Measurements from ENCODE around the gene RASGRF1. TPM values are rescaled to one million over a fixed set of nuclear protein-coding genes. Genes with fewer than 3 reads are reported as not detected.

RASGRF1 gene
- total RNA-seq, 5 donors from 2014 or later (not counting 1 experiment from before 2014, with no cell fraction given) = 0.09 to 0.49 (median 0.22) TPM; not detected in 2

DNA sequence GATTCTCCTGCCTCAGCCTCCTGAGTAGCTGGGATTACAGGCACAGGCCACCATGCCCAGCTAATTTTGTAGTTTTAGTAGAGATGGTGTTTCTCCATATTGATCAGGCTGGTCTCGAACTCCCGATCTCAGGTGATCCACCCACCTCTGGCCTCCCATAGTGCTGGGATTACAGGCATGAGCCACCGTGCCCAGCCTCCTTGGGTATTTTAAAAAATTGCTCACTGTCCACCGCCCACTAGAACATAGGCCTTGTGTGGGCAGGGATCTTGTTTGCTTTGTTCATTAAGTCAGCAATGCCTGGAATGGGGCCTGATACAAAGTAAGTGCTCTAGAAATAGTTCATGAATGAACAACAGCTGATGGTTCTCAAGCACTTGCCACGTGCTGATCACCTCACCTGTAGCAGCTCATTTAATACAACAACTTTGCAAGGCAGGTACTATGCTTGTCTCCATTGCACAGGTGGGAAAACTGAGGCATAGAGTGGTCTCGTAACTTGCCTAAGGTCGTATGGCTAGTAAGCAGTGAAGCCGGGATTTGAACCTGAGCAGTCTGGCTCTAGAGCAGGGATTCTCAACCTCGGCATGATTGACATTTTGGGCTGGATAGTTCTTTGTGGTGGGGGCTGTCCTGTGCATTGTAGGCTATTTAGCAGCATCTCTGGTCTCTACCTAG is 133.0 kb downstream of the RASGRF1 start:
- no peak overlapping the region for H3K27ac Mint-ChIP-seq
- peaks cover 0 to 5% of the 10 kb centered on the region in 2 donors for H3K27me3 Mint-ChIP-seq
- H3K4me3 Mint-ChIP-seq = no peak overlapping the region

DNA sequence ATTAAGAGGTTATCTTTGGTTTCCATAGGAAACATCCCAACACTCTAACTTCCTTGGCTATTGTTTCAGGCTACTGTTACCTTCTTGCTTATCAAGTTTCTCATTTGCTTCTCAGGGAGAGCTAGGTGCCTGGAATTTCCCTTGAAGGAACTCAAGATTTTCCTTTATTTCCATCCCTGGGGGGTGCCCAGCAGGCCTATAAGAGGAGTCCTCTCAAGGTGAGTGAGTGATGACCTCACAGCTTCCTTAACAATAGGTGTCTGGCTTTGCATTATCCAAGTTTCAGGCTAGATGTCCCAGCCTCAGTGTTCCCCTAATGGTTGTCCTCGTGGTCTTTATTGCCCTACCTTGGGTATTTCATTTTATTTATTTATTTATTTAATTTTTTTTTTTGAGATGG is 133.6 kb downstream of the RASGRF1 start:
- DNase-seq (no peak), ATAC-seq (replicated peaks in 1 of 4) (no peak)
- ChIA-PET POLR2A (no interaction called here), CTCF (no interaction called here)
- Mint-ChIP-seq H3K4me3 (no peak overlapping the region), H3K27ac (no peak overlapping the region), H3K4me1 (peaks cover 0 to under 1% (median 0%) of the 10 kb centered on the region in 3 donors), H3K9me3 (no peaks in the 10 kb centered on the region), H3K36me3 (no peaks in the 10 kb centered on the region), H3K27me3 (peaks cover 0 to 5% of the 10 kb centered on the region in 2 donors)
- H3K27ac ChIP-seq (ENCODE audit: low read length) = no peak overlapping the region
- H3K36me3 ChIP-seq (ENCODE audit: control insufficient read depth in 2 of 2, extremely low read depth in 1 of 2, insufficient read depth in 1 of 2, low read length in 1 of 2) = no peaks in the 10 kb centered on the region
- WGBS (ENCODE audit: insufficient coverage) = no CpG with 5 or more reads among the region's 1 CpG
- H3K9me3 ChIP-seq = no peaks in the 10 kb centered on the region
- H3K4me3 ChIP-seq (ENCODE audit: control insufficient read depth in 1 of 2, extremely low read depth in 1 of 2, low read length in 1 of 2) = no peak overlapping the region
- H3K4me1 ChIP-seq (ENCODE audit: control insufficient read depth in 1 of 2, extremely low read depth in 1 of 2, insufficient read depth in 2 of 2, low read length in 2 of 2) = no peaks in the 10 kb centered on the region
- H3K27me3 ChIP-seq (replicated peaks in 1 of 2; ENCODE audit: control insufficient read depth in 2 of 2, extremely low read depth in 1 of 2, insufficient read depth in 2 of 2, low read length in 1 of 2) = peaks cover 0 to 11% of the 10 kb centered on the region in 2 experiments

More for the DNA sequence above, 133.0 kb downstream of the RASGRF1 start:
- Histone ChIP-seq H3K27me3 (replicated peaks in 1 of 2; ENCODE audit: control insufficient read depth in 2 of 2, extremely low read depth in 1 of 2, insufficient read depth in 2 of 2, low read length in 1 of 2) (peaks cover 0 to 11% of the 10 kb centered on the region in 2 experiments), H3K27ac (ENCODE audit: low read length) (no peak overlapping the region), H3K9me3 (no peaks in the 10 kb centered on the region), H3K4me1 (ENCODE audit: control insufficient read depth in 1 of 2, extremely low read depth in 1 of 2, insufficient read depth in 2 of 2, low read length in 2 of 2) (no peaks in the 10 kb centered on the region), H3K4me3 (ENCODE audit: control insufficient read depth in 1 of 2, extremely low read depth in 1 of 2, low read length in 1 of 2) (no peak overlapping the region), H3K36me3 (ENCODE audit: control insufficient read depth in 2 of 2, extremely low read depth in 1 of 2, insufficient read depth in 1 of 2, low read length in 1 of 2) (no peaks in the 10 kb centered on the region)
- H3K4me1 Mint-ChIP-seq = no peaks in the 10 kb centered on the region
- DNase-seq = no peak
- no peaks in the 10 kb centered on the region for H3K36me3 Mint-ChIP-seq
- CTCF ChIA-PET = no interaction called here
- H3K9me3 Mint-ChIP-seq = no peaks in the 10 kb centered on the region
- 88% methylated on average over 3 of the region's 9 CpGs for WGBS (ENCODE audit: insufficient coverage)
- POLR2A ChIA-PET = no interaction called here
- no peak for ATAC-seq (replicated peaks in 1 of 4)

DNA sequence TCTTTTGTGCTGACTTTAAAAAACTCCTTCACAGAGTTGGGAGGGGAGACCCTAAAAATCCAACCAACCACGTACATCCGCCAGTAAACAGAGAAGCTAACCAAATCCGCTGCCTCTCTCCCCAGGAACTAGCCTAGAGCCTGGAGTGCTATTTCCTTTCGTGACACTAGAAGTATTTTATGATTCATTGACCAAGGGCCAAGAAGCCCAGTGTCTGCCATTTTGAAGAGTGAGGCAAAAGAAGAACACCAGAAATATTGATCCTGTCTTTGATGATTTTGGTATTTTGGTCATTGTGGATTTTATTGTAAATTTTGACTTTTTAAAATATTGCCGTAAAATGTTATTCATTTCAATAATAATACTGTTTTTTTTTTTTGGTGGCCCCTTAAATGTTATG is 135.2 kb downstream of the RASGRF1 start:
- ChIA-PET POLR2A (no interaction called here), CTCF (no interaction called here)
- peaks cover 5 to 10% (median 10%) of the 10 kb centered on the region in 3 donors for H3K4me1 Mint-ChIP-seq

DNA sequence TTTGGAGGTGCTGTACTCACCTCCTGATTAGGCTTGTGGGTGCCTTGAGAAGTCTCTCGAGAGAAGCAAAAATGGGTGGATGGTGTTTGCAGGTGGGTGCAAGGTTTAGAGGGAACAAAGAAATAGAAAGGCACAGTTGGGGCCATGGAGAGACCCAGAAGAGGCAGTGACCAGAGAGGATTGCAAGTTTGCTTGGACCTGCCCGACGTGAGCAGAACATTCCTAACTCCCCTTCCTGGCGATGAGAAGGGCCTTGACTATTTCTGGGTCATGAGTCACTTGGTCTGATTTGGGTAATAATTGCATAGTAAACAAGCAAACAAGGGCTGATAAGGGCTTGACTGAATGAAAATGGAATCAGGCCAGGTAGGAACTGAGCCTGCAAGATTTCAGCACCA is 138.7 kb downstream of the RASGRF1 start:
- H3K4me3 ChIP-seq (ENCODE audit: control insufficient read depth in 1 of 2, extremely low read depth in 1 of 2, low read length in 1 of 2) = no peak overlapping the region
- no peak overlapping the region for H3K4me3 Mint-ChIP-seq

More for the DNA sequence above, 135.2 kb downstream of the RASGRF1 start:
- Mint-ChIP-seq H3K9me3 (no peaks in the 10 kb centered on the region), H3K27me3 (peaks cover 0 to 5% of the 10 kb centered on the region in 2 donors), H3K4me3 (no peak overlapping the region), H3K27ac (no peak overlapping the region), H3K36me3 (no peaks in the 10 kb centered on the region)
- no peaks in the 10 kb centered on the region for H3K36me3 ChIP-seq (ENCODE audit: control insufficient read depth in 2 of 2, extremely low read depth in 1 of 2, insufficient read depth in 1 of 2, low read length in 1 of 2)
- H3K27ac ChIP-seq (ENCODE audit: low read length) = no peak overlapping the region
- H3K27me3 ChIP-seq (replicated peaks in 1 of 2; ENCODE audit: control insufficient read depth in 2 of 2, extremely low read depth in 1 of 2, insufficient read depth in 2 of 2, low read length in 1 of 2) = peaks cover 0 to 7% of the 10 kb centered on the region in 2 experiments
- ATAC-seq (replicated peaks in 1 of 4) (no peak), DNase-seq (no peak)
- H3K4me1 ChIP-seq (ENCODE audit: control insufficient read depth in 1 of 2, extremely low read depth in 1 of 2, insufficient read depth in 2 of 2, low read length in 2 of 2) = peaks cover 0 to 7% of the 10 kb centered on the region in 2 experiments
- no peaks in the 10 kb centered on the region for H3K9me3 ChIP-seq
- no peak overlapping the region for H3K4me3 ChIP-seq (ENCODE audit: control insufficient read depth in 1 of 2, extremely low read depth in 1 of 2, low read length in 1 of 2)
- WGBS (ENCODE audit: insufficient coverage) = no CpG with 5 or more reads among the region's 5 CpGs

DNA sequence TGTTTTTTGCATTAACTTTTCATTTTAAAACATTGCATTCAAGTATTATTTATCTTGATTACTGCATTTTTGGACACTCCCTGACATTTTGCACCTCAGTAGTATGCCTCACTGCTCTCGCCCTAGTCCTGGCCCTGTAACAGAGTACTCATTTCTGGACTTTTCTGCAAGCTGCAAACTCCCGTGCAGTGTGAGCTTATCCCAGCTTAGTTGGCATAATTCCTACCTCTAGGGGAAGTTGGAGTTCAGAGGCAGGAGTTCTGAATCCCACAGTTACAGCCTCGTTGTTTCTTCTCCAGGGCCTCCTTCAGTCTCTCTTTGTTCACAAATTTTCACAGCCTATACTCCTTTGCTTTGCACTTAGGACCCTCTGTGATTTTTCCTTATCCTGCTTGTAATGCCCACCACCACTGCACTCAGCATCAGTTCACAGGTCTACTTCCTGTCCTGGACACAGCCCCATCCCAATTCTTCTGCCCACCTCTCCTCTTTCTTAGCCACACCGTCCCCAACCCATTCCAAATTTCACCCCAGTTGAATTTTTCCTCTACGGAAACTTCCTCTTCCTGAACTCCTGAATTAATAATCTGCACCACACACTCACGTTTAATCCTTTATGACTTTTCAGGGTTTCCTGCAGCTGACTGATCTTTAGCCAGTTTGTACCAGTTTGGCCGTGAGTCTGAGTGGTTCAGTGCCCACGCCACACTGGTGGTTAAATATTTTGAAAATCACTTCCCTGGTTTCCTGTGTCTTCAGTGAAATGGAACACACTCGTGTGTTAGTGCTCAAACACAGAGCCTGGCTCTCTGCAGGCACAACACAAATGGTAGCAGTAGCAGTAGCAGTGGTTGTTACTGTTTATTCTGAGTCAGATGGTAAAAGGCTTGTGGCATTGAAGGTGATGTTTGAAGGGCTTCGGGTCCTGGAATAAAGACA is 139.4 kb downstream of the RASGRF1 start:
- no peaks in the 10 kb centered on the region for H3K36me3 ChIP-seq (ENCODE audit: control insufficient read depth in 2 of 2, extremely low read depth in 1 of 2, insufficient read depth in 1 of 2, low read length in 1 of 2)
- POLR2A ChIA-PET = no interaction called here
- H3K36me3 Mint-ChIP-seq = no peaks in the 10 kb centered on the region
- no peak overlapping the region for H3K27ac ChIP-seq (ENCODE audit: low read length)
- 39% methylated on average over 9 of the region's 10 CpGs for WGBS (ENCODE audit: insufficient coverage)
- H3K4me3 Mint-ChIP-seq = no peak overlapping the region
- no peaks in the 10 kb centered on the region for H3K9me3 Mint-ChIP-seq
- CTCF ChIA-PET = no interaction called here
- H3K4me1 ChIP-seq (ENCODE audit: control insufficient read depth in 1 of 2, extremely low read depth in 1 of 2, insufficient read depth in 2 of 2, low read length in 2 of 2) = peaks cover 0 to 7% of the 10 kb centered on the region in 2 experiments
- no peak for ATAC-seq (replicated peaks in 1 of 4)
- no peak for DNase-seq
- peaks cover 0 to 4% of the 10 kb centered on the region in 2 experiments for H3K27me3 ChIP-seq (replicated peaks in 1 of 2; ENCODE audit: control insufficient read depth in 2 of 2, extremely low read depth in 1 of 2, insufficient read depth in 2 of 2, low read length in 1 of 2)
- H3K27ac Mint-ChIP-seq = peak overlapping the region; percentile 7 to 70
- H3K27me3 Mint-ChIP-seq = peaks cover 0 to 5% of the 10 kb centered on the region in 2 donors
- H3K4me3 ChIP-seq (ENCODE audit: control insufficient read depth in 1 of 2, extremely low read depth in 1 of 2, low read length in 1 of 2) = no peak overlapping the region
- peaks cover 5 to 10% (median 10%) of the 10 kb centered on the region in 3 donors for H3K4me1 Mint-ChIP-seq
- no peaks in the 10 kb centered on the region for H3K9me3 ChIP-seq

More for the DNA sequence above, 138.7 kb downstream of the RASGRF1 start:
- ChIA-PET CTCF (no interaction called here), POLR2A (no interaction called here)
- Histone ChIP-seq H3K27me3 (replicated peaks in 1 of 2; ENCODE audit: control insufficient read depth in 2 of 2, extremely low read depth in 1 of 2, insufficient read depth in 2 of 2, low read length in 1 of 2) (peaks cover 0 to 4% of the 10 kb centered on the region in 2 experiments), H3K9me3 (no peaks in the 10 kb centered on the region), H3K36me3 (ENCODE audit: control insufficient read depth in 2 of 2, extremely low read depth in 1 of 2, insufficient read depth in 1 of 2, low read length in 1 of 2) (no peaks in the 10 kb centered on the region), H3K27ac (ENCODE audit: low read length) (no peak overlapping the region), H3K4me1 (ENCODE audit: control insufficient read depth in 1 of 2, extremely low read depth in 1 of 2, insufficient read depth in 2 of 2, low read length in 2 of 2) (peaks cover 0 to 7% of the 10 kb centered on the region in 2 experiments)
- ATAC-seq (replicated peaks in 1 of 4) (no peak), DNase-seq (no peak)
- Mint-ChIP-seq H3K4me1 (peaks cover 5 to 10% (median 10%) of the 10 kb centered on the region in 3 donors), H3K27me3 (peaks cover 0 to 5% of the 10 kb centered on the region in 2 donors), H3K27ac (peak overlapping the region in 1 of 2 donors; percentile 70), H3K9me3 (no peaks in the 10 kb centered on the region), H3K36me3 (no peaks in the 10 kb centered on the region)
- WGBS (ENCODE audit: insufficient coverage) = 63% methylated on average over 1 of the region's 4 CpGs

DNA sequence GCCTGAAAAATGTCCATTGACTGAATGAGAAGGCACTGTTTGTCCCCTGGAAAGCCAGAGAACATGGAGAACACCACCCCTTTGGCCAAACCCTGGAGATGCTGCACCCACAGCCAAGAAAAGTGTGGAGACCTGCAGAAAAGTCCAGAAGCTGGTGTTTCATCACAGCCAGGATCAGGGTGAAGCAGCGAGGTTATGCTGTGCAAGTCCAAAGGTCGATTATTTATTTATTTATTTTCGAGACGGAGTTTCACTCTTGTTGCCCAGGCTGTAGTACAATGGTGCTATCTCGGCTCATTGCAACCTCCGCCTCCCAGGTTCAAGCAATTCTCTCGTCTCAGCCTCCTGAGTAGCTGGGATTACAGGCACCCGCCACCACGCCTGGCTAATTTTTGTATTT is 140.2 kb downstream of the RASGRF1 start:
- H3K27me3 Mint-ChIP-seq = peaks cover 0 to 5% of the 10 kb centered on the region in 2 donors
- no peak overlapping the region for H3K4me3 Mint-ChIP-seq
- no peak for ATAC-seq (replicated peaks in 1 of 4)
- WGBS (ENCODE audit: insufficient coverage) = 93% methylated on average over 4 of the region's 9 CpGs
- Histone ChIP-seq H3K36me3 (ENCODE audit: control insufficient read depth in 2 of 2, extremely low read depth in 1 of 2, insufficient read depth in 1 of 2, low read length in 1 of 2) (no peaks in the 10 kb centered on the region), H3K27ac (ENCODE audit: low read length) (no peak overlapping the region), H3K27me3 (replicated peaks in 1 of 2; ENCODE audit: control insufficient read depth in 2 of 2, extremely low read depth in 1 of 2, insufficient read depth in 2 of 2, low read length in 1 of 2) (peaks cover 0 to 10% of the 10 kb centered on the region in 2 experiments), H3K9me3 (no peaks in the 10 kb centered on the region), H3K4me1 (ENCODE audit: control insufficient read depth in 1 of 2, extremely low read depth in 1 of 2, insufficient read depth in 2 of 2, low read length in 2 of 2) (peaks cover 0 to 11% of the 10 kb centered on the region in 2 experiments), H3K4me3 (ENCODE audit: control insufficient read depth in 1 of 2, extremely low read depth in 1 of 2, low read length in 1 of 2) (no peak overlapping the region)
- POLR2A ChIA-PET = no interaction called here
- no peak overlapping the region for H3K27ac Mint-ChIP-seq
- no peaks in the 10 kb centered on the region for H3K9me3 Mint-ChIP-seq
- DNase-seq = no peak
- peaks cover 5 to 10% (median 10%) of the 10 kb centered on the region in 3 donors for H3K4me1 Mint-ChIP-seq
- CTCF ChIA-PET = no interaction called here
- no peaks in the 10 kb centered on the region for H3K36me3 Mint-ChIP-seq
